ENCODE measurements around the gene HM13. TPM values are rescaled to one million over a fixed set of nuclear protein-coding genes. Genes with fewer than 3 reads are reported as not detected.
"Not testable (repeated sequence)": the region's sequence is repeated elsewhere in the genome, so short reads cannot be mapped to it uniquely, and the experiment has no call there.

HM13 gene
- total and polyA plus RNA-seq, 2 donors (not counting 1 experiment from before 2014, with no cell fraction given), result 73.2 to 85.1 TPM

- ATAC-seq (ENCODE audit: low read depth); H3K27ac ChIP-seq (ENCODE audit: low read length in 2 of 2); H3K9ac ChIP-seq (ENCODE audit: low read length); H3K4me3 ChIP-seq (ENCODE audit: control extremely low read depth in 1 of 5, extremely low read depth in 1 of 5, insufficient read depth in 1 of 5, low read depth in 2 of 5, low read length in 4 of 5); H3K4me1 ChIP-seq (ENCODE audit: control insufficient read depth in 2 of 2, insufficient read depth in 2 of 2, low read length in 2 of 2); H3K79me2 ChIP-seq (ENCODE audit: control insufficient read depth, insufficient read depth, low read length); DNase-seq; H2AFZ ChIP-seq (ENCODE audit: insufficient read depth, low read depth, low read length, poor library complexity, severe bottlenecking); H3K36me3 ChIP-seq (replicated peaks in 1 of 2; ENCODE audit: control extremely low read depth in 1 of 2, control insufficient read depth in 1 of 2, extremely low read depth in 1 of 2, insufficient read depth in 2 of 2, low read length in 1 of 2); H3K4me1 Mint-ChIP-seq; H3K4me3 Mint-ChIP-seq; H3K9me3 ChIP-seq (ENCODE audit: control extremely low read depth in 1 of 3, control insufficient read depth in 2 of 3, insufficient read depth in 1 of 3, low read length in 2 of 3); H3K27ac Mint-ChIP-seq; H3K4me2 ChIP-seq (replicated peaks; ENCODE audit: low read depth, low read length, poor library complexity, severe bottlenecking); H3K9me3 Mint-ChIP-seq (ENCODE audit: insufficient read depth); H4K20me1 ChIP-seq (ENCODE audit: control insufficient read depth, insufficient read depth, low read length, poor library complexity, severe bottlenecking): not testable (repeated sequence)
- 93% methylated on average over 10 of the region's 12 CpGs for WGBS (ENCODE audit: insufficient coverage)
- POLR2A ChIA-PET, result interaction anchor here (0.8 to 1.5 kb wide), 4 partner anchors 8 to 111 kb away, joined by 3 to 6 read pairs (median 3); partner anchors contain the start of gene BCL2L1
- H3K27me3 Mint-ChIP-seq, result peaks cover 25% of the 10 kb centered on the region
- CTCF ChIA-PET, result interaction anchor here (0.6 to 16.3 kb wide), 27 partner anchors 9 to 127 kb away, joined by 3 to 587 read pairs (median 6); partner anchors contain the start of genes BCL2L1, ID1 and TPX2
- H3K27me3 ChIP-seq (replicated peaks in 1 of 4; ENCODE audit: control extremely low read depth in 1 of 4, control insufficient read depth in 3 of 4, insufficient read depth in 4 of 4, low read length in 3 of 4), result peaks cover 0 to 35% (median 14%) of the 10 kb centered on the region in 4 experiments
- intact Hi-C loops (cut with micrococcal nuclease), result loop anchor here (1.0 to 2.0 kb wide), 3 partner anchors 39 to 151 kb away; no protein-coding TSS in a partner anchor
These were observed 98.0 kb downstream of the HM13 start for GRCh38 chr20:31612271-31612640.

- H3K9ac ChIP-seq (ENCODE audit: low read length), result no peak overlapping the region
- no peaks in the 10 kb centered on the region for H4K20me1 ChIP-seq (ENCODE audit: control insufficient read depth, insufficient read depth, low read length, poor library complexity, severe bottlenecking)
- intact Hi-C loops (cut with micrococcal nuclease), result no loop called here
- no peak for DNase-seq
- peaks cover 5% of the 10 kb centered on the region for H3K27me3 Mint-ChIP-seq
- no peak overlapping the region for H3K27ac ChIP-seq (ENCODE audit: low read length in 2 of 2)
- H3K36me3 ChIP-seq (replicated peaks in 1 of 2; ENCODE audit: control extremely low read depth in 1 of 2, control insufficient read depth in 1 of 2, extremely low read depth in 1 of 2, insufficient read depth in 2 of 2, low read length in 1 of 2), result no peaks in the 10 kb centered on the region
- no peaks in the 10 kb centered on the region for H3K9me3 Mint-ChIP-seq (ENCODE audit: insufficient read depth)
- H3K4me3 ChIP-seq (ENCODE audit: control extremely low read depth in 1 of 5, extremely low read depth in 1 of 5, insufficient read depth in 1 of 5, low read depth in 2 of 5, low read length in 4 of 5), result no peak overlapping the region
- H2AFZ ChIP-seq (ENCODE audit: insufficient read depth, low read depth, low read length, poor library complexity, severe bottlenecking), result no peak overlapping the region
- H3K4me2 ChIP-seq (replicated peaks; ENCODE audit: low read depth, low read length, poor library complexity, severe bottlenecking), result no peak overlapping the region
- ChIA-PET POLR2A (no interaction called here), CTCF (interaction anchor here (0.6 to 16.3 kb wide), 5 partner anchors 11 to 68 kb away, joined by 3 to 587 read pairs (median 3); a partner anchor contains a TSS)
- 100% methylated on average over 1 of the region's 8 CpGs for WGBS (ENCODE audit: insufficient coverage)
- no peak overlapping the region for H3K27ac Mint-ChIP-seq
- ATAC-seq (ENCODE audit: low read depth), result no peak
- peaks cover 10 to 12% of the 10 kb centered on the region in 2 donors for H3K4me1 ChIP-seq (ENCODE audit: control insufficient read depth in 2 of 2, insufficient read depth in 2 of 2, low read length in 2 of 2)
- peaks cover 0 to 7% (median 3%) of the 10 kb centered on the region in 4 experiments for H3K27me3 ChIP-seq (replicated peaks in 1 of 4; ENCODE audit: control extremely low read depth in 1 of 4, control insufficient read depth in 3 of 4, insufficient read depth in 4 of 4, low read length in 3 of 4)
- H3K79me2 ChIP-seq (ENCODE audit: control insufficient read depth, insufficient read depth, low read length), result no peaks in the 10 kb centered on the region
- TF ChIP-seq CTCF (IDR thresholded peaks at IDR 0.05) (no peak), EZH2 (IDR thresholded peaks at IDR 0.05; ENCODE audit: borderline replicate concordance, insufficient read depth, low read depth, low read length, poor library complexity, severe bottlenecking) (no peak)
- no peaks in the 10 kb centered on the region for H3K9me3 ChIP-seq (ENCODE audit: control extremely low read depth in 1 of 3, control insufficient read depth in 2 of 3, insufficient read depth in 1 of 3, low read length in 2 of 3)
- H3K4me1 Mint-ChIP-seq, result peaks cover 12% of the 10 kb centered on the region
- no peak overlapping the region for H3K4me3 Mint-ChIP-seq
These were observed 101.2 kb downstream of the HM13 start for GRCh38 chr20:31615416-31615815.
